HL-60 (cell line): Measurements from ENCODE around the gene CACNA2D3.

Source experiments
- POLR2AphosphoS5 ChIP-seq: IDR thresholded peaks from 2 replicates; pipeline ENCODE4 v1.6.1; 2012; ENCODE audit warnings: low read depth
- REST ChIP-seq: IDR thresholded peaks from 2 replicates; pipeline ENCODE4 v1.6.1; 2012; ENCODE audit warnings: low read depth; ENCODE audit not compliant: insufficient replicate concordance
- TF ChIP-seq, protein P1 (sequence below): IDR thresholded peaks from one replicate; pipeline ENCODE4 v1.5.1; 2011; ENCODE audit warnings: low read length, control low read depth, inconsistent platforms; ENCODE audit not compliant: insufficient read depth

DNA sequence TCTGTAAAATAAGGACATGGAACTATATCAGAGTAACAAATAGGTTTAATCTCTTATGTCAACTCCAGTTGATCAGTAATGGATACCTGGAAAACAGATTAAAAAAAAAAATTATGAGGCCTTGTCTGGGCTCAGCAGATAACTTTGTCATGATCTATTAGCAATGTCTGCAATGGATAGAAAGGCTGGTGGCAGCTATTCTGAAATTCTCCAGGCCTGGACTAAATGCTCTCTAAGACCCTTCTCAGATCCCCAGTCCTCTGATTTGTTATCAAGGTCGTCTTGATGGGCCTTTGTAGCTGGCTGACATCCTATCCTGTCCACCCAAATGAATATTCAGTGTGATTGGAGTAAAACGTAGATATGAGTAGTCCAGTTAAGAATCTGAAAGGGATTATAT is 791.8 kb downstream of the CACNA2D3 start:
- TF ChIP-seq, protein P1, sequence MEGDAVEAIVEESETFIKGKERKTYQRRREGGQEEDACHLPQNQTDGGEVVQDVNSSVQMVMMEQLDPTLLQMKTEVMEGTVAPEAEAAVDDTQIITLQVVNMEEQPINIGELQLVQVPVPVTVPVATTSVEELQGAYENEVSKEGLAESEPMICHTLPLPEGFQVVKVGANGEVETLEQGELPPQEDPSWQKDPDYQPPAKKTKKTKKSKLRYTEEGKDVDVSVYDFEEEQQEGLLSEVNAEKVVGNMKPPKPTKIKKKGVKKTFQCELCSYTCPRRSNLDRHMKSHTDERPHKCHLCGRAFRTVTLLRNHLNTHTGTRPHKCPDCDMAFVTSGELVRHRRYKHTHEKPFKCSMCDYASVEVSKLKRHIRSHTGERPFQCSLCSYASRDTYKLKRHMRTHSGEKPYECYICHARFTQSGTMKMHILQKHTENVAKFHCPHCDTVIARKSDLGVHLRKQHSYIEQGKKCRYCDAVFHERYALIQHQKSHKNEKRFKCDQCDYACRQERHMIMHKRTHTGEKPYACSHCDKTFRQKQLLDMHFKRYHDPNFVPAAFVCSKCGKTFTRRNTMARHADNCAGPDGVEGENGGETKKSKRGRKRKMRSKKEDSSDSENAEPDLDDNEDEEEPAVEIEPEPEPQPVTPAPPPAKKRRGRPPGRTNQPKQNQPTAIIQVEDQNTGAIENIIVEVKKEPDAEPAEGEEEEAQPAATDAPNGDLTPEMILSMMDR: no peak
- TF ChIP-seq REST: no peak
- TF ChIP-seq POLR2AphosphoS5: no peak
